B cell (primary cell): ENCODE results near the gene PTPRN2. TPM values are rescaled to one million over a fixed set of nuclear protein-coding genes. Genes with fewer than 3 reads are reported as not detected.
A peak's percentile ranks its signal among the peaks of the same experiment; 100 is the strongest.

Source experiments
- ATAC-seq: fragments of 200-7000 bp; cut with Tn5 transposase; one replicate; pipeline ENCODE4 v1.10.0; 2021; ENCODE audit warnings: low read depth, mild to moderate bottlenecking, moderate number of reproducible peaks, moderate library complexity
- CTCF ChIA-PET: fragments of 350-600 bp; sonication (Branson Sonifier 250); formaldehyde crosslinking; loops from one replicate; lab custom pipeline; 2021; ENCODE audit warnings: antibody characterized with exemption, inconsistent platforms; lab: Charles Lee
- POLR2A ChIA-PET: fragments of 350-600 bp; sonication (Branson Sonifier 250); formaldehyde crosslinking; loops from one replicate; lab custom pipeline; 2021; ENCODE audit warnings: antibody characterized with exemption; lab: Charles Lee
- DNase-seq: peaks from one replicate; pipeline ENCODE4 v3.0.0; 2013
- H2AFZ ChIP-seq: 2 replicates; pipeline ENCODE4 v1.6.1; 2012; ENCODE audit warnings: mild to moderate bottlenecking, low read depth, low read length; ENCODE audit not compliant: insufficient read depth, poor library complexity, severe bottlenecking
- H3K27ac ChIP-seq, 2 donors: 1 replicate in 1 of 2; 2 replicates in 1 of 2; pipeline ENCODE4 v1.5.1; 2012 to 2013; ENCODE audit warnings: low read length in 2 of 2, mild to moderate bottlenecking in 2 of 2, moderate library complexity in 1 of 2
- H3K27me3 ChIP-seq, 4 experiments: fragments of 200-600 bp in 1 of 4; sonication (generic) in 1 of 4; replicated peaks in 1 of 4; 1 replicate in 2 of 4; 2 replicates in 2 of 4; pipeline versions ENCODE4 v1.6.1 to v1.7.0; 2013 to 2016; ENCODE audit warnings: low read length in 3 of 4, mild to moderate bottlenecking in 2 of 4, mixed read lengths in 1 of 4, moderate library complexity in 1 of 4; ENCODE audit not compliant: insufficient read depth in 4 of 4, control insufficient read depth in 3 of 4; ENCODE audit errors: control extremely low read depth in 1 of 4
- H3K36me3 ChIP-seq, 2 experiments: replicated peaks in 1 of 2; 1 replicate in 1 of 2; 2 replicates in 1 of 2; pipeline versions ENCODE4 v1.6.1 to v1.7.1; 2013; ENCODE audit warnings: low read length in 1 of 2; ENCODE audit not compliant: insufficient read depth in 2 of 2, control insufficient read depth in 1 of 2; ENCODE audit errors: control extremely low read depth in 1 of 2, extremely low read depth in 1 of 2
- H3K4me1 ChIP-seq, 2 donors: fragments of 200-600 bp in 1 of 2; sonication (generic) in 1 of 2; 1 replicate in 1 of 2; 2 replicates in 1 of 2; pipeline versions ENCODE4 v1.5.1 to v1.6.1; 2013 to 2017; ENCODE audit warnings: low read length in 2 of 2; ENCODE audit not compliant: control insufficient read depth in 2 of 2, insufficient read depth in 2 of 2
- H3K4me2 ChIP-seq: replicated peaks from 2 replicates; pipeline ENCODE3; 2012; ENCODE audit warnings: mild to moderate bottlenecking, low read depth, low read length; ENCODE audit not compliant: poor library complexity, severe bottlenecking
- H3K4me3 ChIP-seq, 5 experiments: fragments of 200-600 bp in 1 of 5; sonication (generic) in 1 of 5; 1 replicate in 3 of 5; 2 replicates in 2 of 5; pipeline versions ENCODE4 v1.5.1 to v1.7.0; 2011 to 2016; ENCODE audit warnings: low read length in 4 of 5, mild to moderate bottlenecking in 4 of 5, low read depth in 2 of 5, control low read depth in 1 of 5, moderate library complexity in 1 of 5; ENCODE audit not compliant: insufficient read depth in 1 of 5; ENCODE audit errors: control extremely low read depth in 1 of 5, extremely low read depth in 1 of 5
- H3K79me2 ChIP-seq: fragments of 200-600 bp; sonication (generic); one replicate; pipeline ENCODE4 v1.6.0; 2016; ENCODE audit warnings: low read length; ENCODE audit not compliant: control insufficient read depth, insufficient read depth
- H3K9ac ChIP-seq: fragments of 200-600 bp; sonication (generic); 2 replicates; pipeline ENCODE4 v1.6.1; 2017; ENCODE audit warnings: mild to moderate bottlenecking, low read length, moderate library complexity
- H3K9me3 ChIP-seq, 3 donors: one replicate each; pipeline versions ENCODE4 v1.6.1 to v1.7.1; 2013; ENCODE audit warnings: low read length in 2 of 3; ENCODE audit not compliant: control insufficient read depth in 2 of 3, insufficient read depth in 1 of 3; ENCODE audit errors: control extremely low read depth in 1 of 3
- H4K20me1 ChIP-seq: 2 replicates; pipeline ENCODE4 v1.6.0; 2012; ENCODE audit warnings: mild to moderate bottlenecking, low read length; ENCODE audit not compliant: insufficient read depth, control insufficient read depth, poor library complexity, severe bottlenecking
- H3K27ac Mint-ChIP-seq: one replicate; pipeline ENCODE4 v1.8.0; 2021; ENCODE audit warnings: mixed read lengths
- H3K27me3 Mint-ChIP-seq: one replicate; pipeline ENCODE4 v1.8.0; 2021; ENCODE audit warnings: mixed read lengths
- H3K4me1 Mint-ChIP-seq: one replicate; pipeline ENCODE4 v1.8.0; 2021; ENCODE audit warnings: mixed read lengths
- H3K4me3 Mint-ChIP-seq: one replicate; pipeline ENCODE4 v1.8.0; 2021; ENCODE audit warnings: mixed read lengths
- H3K9me3 Mint-ChIP-seq: one replicate; pipeline ENCODE4 v1.8.0; 2022; ENCODE audit warnings: mixed read lengths; ENCODE audit not compliant: insufficient read depth
- CTCF ChIP-seq: fragments of 200-600 bp; IDR thresholded peaks from one replicate; pipeline ENCODE4 v1.8.0; 2022; ENCODE audit warnings: antibody characterized with exemption, mild to moderate bottlenecking
- EZH2 ChIP-seq: IDR thresholded peaks from 2 replicates; pipeline ENCODE4 v1.6.1; 2012; ENCODE audit warnings: borderline replicate concordance, low read depth, mild to moderate bottlenecking, moderate library complexity, low read length; ENCODE audit not compliant: insufficient read depth, poor library complexity, severe bottlenecking
- WGBS: methylation state at CpG from one replicate; pipeline ENCODE4 v1.1.5; 2013; ENCODE audit warnings: missing lambda C conversion rate; ENCODE audit not compliant: insufficient coverage; 5-methylcytosine and 5-hydroxymethylcytosine counted together
- intact Hi-C: fragments of 100-400 bp; cut with micrococcal nuclease; formaldehyde crosslinking; loops from one replicate; pipeline ENCODE4 v1.10.0; 2022
- polyA plus RNA-seq: library from polyadenylated mRNA; depleted of rRNA; stranded (reverse); fragments of >200 nt; gene quantifications from 2 replicates; pipeline ENCODE4 v1.2.3, GENCODE V29; 2012
- total RNA-seq, 2 donors: library from RNA; stranded (reverse); fragments of 120-200 nt in 1 of 2; gene quantifications; 1 replicate in 1 of 2; 2 replicates in 1 of 2; pipeline versions ENCODE4 v1.2.3 to v1.2.4, GENCODE V29; 2013 to 2022

PTPRN2 gene
- total and polyA plus RNA-seq, 2 donors (not counting 1 experiment from before 2014, with no cell fraction given): 2.0 to 5.0 TPM

GRCh38 chr7:157570531-157571200, 1017.0 kb downstream of the PTPRN2 start:
- H4K20me1 ChIP-seq: no peaks in the 10 kb centered on the region
- H3K4me2 ChIP-seq: no peak overlapping the region
- no peaks in the 10 kb centered on the region for H3K9me3 ChIP-seq
- DNase-seq: no peak
- no peaks in the 10 kb centered on the region for H3K27me3 ChIP-seq
- ChIA-PET CTCF (no interaction called here), POLR2A (no interaction called here)
- intact Hi-C loops: no loop called here
- TF ChIP-seq EZH2 (no peak), CTCF (no peak)
- no peak for ATAC-seq
- no peak overlapping the region for H3K9ac ChIP-seq
- peaks cover 18% of the 10 kb centered on the region for H3K79me2 ChIP-seq
- H3K4me1 ChIP-seq: peaks cover 13 to 17% of the 10 kb centered on the region in 2 donors
- H3K36me3 ChIP-seq: no peaks in the 10 kb centered on the region
- H3K27me3 Mint-ChIP-seq: no peaks in the 10 kb centered on the region
- H3K4me3 ChIP-seq: no peak overlapping the region
- H3K4me3 Mint-ChIP-seq: no peak overlapping the region
- 91% methylated on average over 16 of the region's 24 CpGs for WGBS
- H3K9me3 Mint-ChIP-seq: no peaks in the 10 kb centered on the region
- H3K4me1 Mint-ChIP-seq: peaks cover 27% of the 10 kb centered on the region
- no peak overlapping the region for H2AFZ ChIP-seq
- H3K27ac ChIP-seq: no peak overlapping the region
- no peak overlapping the region for H3K27ac Mint-ChIP-seq

- no peak overlapping the region for H3K4me2 ChIP-seq
- H3K4me3 ChIP-seq: no peak overlapping the region
- 100% methylated on average over 5 of the region's 8 CpGs for WGBS
- DNase-seq (no peak), ATAC-seq (no peak)
- Mint-ChIP-seq H3K9me3 (no peaks in the 10 kb centered on the region), H3K27me3 (no peaks in the 10 kb centered on the region), H3K4me3 (peak overlapping the region; percentile 95), H3K27ac (no peak overlapping the region), H3K4me1 (peaks cover 28% of the 10 kb centered on the region)
- H2AFZ ChIP-seq: peak overlapping the region; percentile 92
- POLR2A ChIA-PET: no interaction called here
- intact Hi-C loops: no loop called here
- TF ChIP-seq EZH2 (no peak), CTCF (no peak)
- CTCF ChIA-PET: no interaction called here
- H3K4me1 ChIP-seq: peaks cover 13 to 17% of the 10 kb centered on the region in 2 donors
- H3K9me3 ChIP-seq: no peaks in the 10 kb centered on the region
- no peak overlapping the region for H3K9ac ChIP-seq
- peaks cover 19% of the 10 kb centered on the region for H3K79me2 ChIP-seq
- H3K36me3 ChIP-seq: no peaks in the 10 kb centered on the region
- no peak overlapping the region for H3K27ac ChIP-seq
- no peaks in the 10 kb centered on the region for H3K27me3 ChIP-seq
- H4K20me1 ChIP-seq: peaks cover under 1% of the 10 kb centered on the region
Measured at GRCh38 chr7:157569967-157570366, 1017.7 kb downstream of the PTPRN2 start.
